NCI-H2171 treated with DMSO at 0.1 percent for 48 hours (cell line): ENCODE measurements around the gene PLB1.
"Not testable (repeated sequence)": the region's sequence is repeated elsewhere in the genome, so short reads cannot be mapped to it uniquely, and the experiment has no call there.

ENCODE experiments used
- DNase-seq: peaks from one replicate; lab custom pipeline; 2025; lab: John Stamatoyannopoulos, UW

Gene PLB1

DNA sequence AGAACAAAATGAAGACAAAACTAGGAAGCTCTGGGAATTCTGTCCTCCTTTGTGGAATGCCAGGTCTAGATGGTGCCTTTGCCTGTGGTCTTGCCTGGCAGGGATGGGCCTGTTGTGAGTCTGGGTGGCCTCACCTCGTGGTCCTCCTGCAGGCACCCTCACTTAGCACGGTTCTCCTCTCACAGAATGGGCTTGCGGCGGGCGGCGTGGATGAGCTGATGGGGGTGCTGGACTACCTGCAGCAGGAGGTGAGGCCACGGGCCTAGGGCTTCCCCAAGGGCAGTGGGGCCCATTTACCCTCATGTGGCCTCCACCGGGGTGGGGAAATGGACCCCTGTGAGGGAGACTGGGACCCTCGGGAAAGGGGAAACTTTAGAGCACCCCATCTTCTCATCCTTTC is 42.3 kb downstream of the PLB1 start:
- DNase-seq, result no peak

DNA sequence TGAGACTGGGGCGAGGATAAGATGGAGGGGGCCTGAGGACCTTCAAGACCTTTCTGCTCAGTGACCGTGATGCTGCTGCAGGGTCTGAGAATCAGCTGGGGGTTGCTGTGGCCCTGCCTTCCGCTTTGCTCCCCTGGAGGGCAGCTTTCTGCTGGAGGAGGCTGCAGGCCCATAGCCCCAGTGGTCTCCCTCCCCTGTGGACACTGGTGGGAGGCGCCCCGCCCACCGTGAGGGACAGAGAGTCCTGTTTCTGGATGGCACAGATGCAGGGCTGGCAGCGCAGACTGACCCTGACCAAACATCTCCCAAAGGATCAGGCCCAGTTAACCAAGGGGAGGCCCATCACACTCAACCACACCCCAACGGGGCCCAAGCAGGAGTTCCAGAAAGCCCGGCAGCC is 42.8 kb downstream of the PLB1 start:
- no peak for DNase-seq

DNA sequence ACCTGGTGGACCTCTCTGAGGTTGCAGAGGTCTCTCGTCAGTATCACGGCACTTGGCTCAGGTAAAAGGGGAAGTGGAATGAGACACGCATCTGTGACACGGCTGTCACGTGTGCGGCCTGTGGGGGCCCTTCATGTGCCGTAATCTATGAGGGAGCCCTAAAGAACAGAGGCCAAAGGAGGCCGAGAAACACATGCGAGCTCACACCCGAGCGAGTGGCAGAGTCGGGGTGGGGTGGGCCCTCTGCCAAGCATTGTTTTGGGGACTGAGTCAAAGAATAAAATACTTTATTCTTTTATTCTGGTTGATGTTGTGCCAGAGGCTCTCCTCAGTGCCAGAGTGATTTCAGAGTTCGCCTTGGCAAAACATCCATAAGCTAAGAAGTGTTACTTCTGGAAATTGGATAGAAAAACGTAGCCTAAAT is 43.3 kb downstream of the PLB1 start:
- DNase-seq, result no peak

- peak; percentile 15 for DNase-seq
Measured at GRCh38 chr2:28543316-28544035, 47.6 kb downstream of the PLB1 start.

DNA sequence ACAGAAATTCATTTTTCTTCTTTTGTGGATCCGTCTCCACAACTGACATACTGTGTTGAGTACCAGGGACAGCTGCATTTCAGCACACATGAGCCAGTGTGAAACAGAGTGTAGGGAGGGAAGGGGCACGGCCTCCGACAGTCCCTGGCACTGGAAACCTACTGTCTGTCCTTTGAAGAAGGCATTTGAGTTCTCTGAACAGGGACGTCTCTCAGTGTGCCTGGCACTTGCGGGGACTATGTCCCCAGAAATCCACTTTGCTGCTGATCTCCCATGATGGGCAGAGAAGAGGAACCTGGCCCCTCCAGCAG is 48.1 kb downstream of the PLB1 start:
- DNase-seq, result no peak

- DNase-seq, result no peak
Measured at GRCh38 chr2:28544405-28544921, 48.6 kb downstream of the PLB1 start.

DNA sequence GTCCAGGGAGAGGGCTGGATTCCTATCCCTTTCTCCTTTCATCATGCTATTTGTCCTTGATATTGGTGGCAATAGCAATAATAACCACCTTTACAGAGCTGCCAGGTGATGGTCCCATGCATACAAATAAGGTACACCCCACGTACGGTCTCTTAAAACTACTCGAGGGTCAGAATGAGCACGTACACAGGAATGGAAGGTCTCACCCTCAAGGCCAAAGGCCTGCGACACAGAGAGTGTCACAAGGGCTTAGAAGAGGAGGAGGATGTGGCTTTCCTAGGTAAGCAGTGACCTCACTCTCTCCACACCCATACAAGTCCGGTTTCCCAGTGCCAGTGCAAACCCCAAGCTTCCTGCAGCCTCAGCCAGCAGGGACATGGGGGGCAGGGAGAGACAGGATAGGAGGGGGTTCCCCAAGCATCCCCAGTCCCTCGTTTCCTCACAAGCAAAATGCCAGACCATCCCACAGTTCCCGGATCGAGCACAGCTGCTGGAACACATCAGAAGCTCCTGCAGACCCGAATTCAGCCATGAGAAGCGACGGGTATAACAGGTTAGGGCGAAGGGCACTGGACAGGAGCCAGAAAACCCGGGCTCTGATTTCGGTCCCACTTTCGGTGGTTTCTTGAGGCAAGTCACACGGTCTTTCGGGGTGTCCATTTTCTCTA is 49.2 kb downstream of the PLB1 start:
- no peak for DNase-seq

DNA sequence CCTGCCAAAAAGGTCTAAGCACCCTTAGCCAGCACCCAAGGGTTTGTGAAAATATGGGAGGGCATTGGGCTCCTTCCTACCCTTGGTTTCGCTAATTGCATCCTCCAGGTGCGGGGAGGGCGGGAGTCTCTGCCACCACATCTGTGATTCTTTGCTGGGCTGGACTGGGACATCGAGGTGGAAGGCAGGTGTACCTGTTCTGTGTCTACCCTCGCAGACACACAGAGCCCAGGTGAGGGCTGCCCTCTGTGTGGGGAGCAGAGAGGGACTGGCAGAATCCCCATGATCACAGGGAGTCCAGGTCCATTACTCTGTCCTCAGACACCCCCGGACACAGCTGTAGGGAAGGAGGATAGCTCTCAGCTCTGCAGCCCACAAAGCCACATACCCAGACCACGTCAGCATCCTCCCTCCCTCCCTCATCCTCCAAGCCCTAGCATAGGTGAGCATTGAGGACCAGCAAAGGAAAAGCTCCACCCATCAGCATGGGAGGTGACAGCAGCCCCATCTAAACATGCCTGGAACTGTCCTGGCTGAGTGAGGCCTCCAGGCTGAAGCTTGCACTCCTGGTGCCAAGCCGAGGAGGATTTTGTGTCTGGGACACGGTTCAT is 49.8 kb downstream of the PLB1 start:
- no peak for DNase-seq

DNA sequence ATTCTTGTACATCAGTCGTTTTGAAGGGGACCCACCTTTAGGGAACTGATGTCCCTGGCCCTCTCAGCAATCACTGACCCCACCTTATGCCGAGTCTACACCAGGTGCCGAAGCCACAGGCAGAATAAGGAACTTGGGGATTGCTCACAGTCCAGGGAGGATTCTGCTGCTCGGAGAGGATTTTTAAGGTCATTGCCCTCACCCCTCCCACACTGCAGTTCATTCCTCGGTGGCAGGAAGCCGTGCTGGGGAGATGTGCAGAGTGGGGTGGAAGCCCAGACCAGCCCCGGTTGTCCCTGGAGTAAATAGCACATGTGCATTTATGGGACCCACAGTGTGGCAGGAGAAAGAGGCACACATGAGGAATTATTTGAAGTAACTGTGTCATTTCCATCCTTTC is 50.4 kb downstream of the PLB1 start:
- DNase-seq, result no peak

DNA sequence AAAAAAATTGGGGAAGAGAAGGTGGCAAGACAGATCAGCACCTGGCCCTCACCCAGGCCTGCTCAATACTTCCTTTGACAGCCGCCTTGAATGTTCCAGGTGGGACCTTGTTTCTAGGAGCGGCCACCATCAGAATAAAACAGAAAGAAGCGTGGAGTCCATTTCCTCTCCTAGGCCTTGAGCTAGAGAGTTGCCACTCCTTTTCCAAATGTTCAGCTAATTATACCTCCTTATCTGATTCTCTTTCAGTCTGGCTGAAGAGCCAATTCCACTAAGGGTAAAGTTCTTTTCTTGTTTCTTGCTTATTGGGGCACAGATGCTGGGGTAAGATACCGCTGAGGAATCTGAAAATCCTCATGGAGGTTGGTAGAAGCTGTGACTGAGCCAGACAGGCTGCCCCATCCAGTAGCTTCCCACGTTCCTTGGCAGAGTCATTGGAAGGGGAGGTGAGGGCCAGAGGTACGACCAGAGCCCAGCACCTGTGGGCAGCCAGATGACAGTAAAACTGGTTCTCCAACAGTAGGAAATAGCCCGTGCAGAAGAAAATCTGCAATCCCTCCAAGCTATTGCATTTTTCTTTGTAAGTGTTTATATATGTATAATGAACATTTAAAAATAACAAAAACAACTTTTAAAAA is 51.5 kb downstream of the PLB1 start:
- no peak for DNase-seq

GRCh38 chr2:28547906-28548600 is 52.2 kb downstream of the PLB1 start:
- DNase-seq, result no peak

GRCh38 chr2:28550345-28550744 is 54.5 kb downstream of the PLB1 start:
- DNase-seq, result not testable (repeated sequence)

DNA sequence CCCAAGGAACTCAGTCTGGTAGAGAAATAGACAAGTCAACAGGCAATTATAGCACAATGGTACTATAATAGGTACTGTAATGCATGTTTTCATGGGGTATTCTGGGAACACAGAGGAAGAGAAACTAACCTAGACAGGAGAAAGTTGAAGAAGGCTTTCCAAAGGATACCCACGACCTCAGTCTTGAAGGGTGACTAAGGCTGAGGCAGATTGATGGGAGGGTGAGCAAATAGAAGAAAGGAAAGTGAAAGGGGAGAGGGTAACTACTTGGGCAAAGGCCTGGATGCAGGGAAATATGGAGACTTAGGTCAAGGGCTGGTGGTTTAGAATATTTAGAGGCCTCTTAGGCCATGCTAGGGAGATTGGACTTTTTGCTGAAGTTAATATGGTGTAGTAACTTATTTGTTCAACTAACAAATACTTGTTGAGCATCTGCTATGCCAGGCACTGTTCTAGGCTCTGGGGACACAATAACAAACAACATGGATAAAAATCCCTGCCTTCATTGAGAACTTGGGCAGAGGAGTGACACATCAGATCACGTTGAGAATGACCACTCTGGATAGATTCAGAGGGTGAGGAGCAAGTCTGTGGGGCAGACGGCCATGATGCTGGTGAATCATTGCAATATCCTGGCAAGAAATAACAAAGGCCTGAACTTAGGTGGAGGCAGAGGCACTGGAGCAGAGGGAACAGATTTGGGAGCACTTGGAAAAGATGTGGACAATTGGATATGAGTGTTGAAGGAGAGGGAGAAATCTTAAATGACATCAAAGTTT is 56.4 kb downstream of the PLB1 start:
- no peak for DNase-seq

GRCh38 chr2:28556303-28556702 is 60.4 kb downstream of the PLB1 start:
- no peak for DNase-seq

- no peak for DNase-seq
Measured at GRCh38 chr2:28557389-28558131, 61.7 kb downstream of the PLB1 start.

DNA sequence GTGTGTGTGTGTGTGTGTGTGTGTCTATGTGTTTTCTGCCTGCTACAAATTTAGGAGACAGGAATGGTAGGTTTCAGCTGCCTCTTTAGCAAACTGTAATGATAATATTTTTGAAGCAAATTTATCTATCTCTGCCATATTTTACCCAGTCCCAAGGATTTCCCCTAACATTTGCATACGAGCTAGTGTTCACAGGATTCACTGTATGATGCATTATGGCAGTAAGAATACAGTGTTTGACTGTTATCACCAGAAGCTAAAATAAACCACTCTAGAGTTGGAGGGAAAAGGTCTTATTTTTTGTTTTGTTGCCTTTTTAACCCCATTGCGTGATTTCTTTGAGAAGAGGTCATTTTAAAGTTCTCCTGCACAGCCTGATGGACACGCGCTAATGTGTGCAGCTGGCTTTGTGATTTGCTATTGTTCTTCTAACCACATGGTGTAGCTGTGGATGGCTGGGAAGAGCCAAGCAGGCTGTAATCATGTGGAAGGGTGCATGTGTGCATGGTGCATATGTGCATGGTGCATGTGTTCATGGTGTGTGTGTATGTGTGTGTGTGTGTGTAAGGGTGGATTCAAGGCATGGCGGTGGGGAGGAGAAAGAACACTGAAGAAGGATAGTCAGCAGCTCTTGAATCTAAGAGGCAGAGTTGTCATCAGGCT is 62.4 kb downstream of the PLB1 start:
- DNase-seq, result no peak

GRCh38 chr2:28558918-28559317 is 63.1 kb downstream of the PLB1 start:
- DNase-seq, result no peak

- no peak for DNase-seq
Measured at GRCh38 chr2:28563869-28564268, 68.0 kb downstream of the PLB1 start.

DNA sequence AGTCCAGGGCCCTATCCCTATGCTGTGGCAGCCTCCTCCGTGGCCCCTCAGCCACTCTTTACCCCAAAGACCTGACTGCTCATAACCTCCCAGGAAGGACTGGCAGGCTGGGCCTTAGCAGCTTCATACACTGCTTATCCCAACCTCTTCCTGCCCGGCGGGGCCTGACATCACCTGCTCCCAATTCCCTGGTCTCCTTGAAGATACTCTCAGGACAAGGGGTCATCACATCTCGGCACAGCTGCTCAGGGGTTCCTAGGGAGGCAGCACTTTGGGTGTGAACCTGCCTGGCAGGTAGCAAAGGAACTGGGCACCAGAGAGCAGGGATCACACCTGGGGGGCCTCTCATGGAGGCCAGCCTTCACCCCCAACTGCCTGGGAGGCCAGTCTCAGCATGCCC is 68.5 kb downstream of the PLB1 start:
- DNase-seq, result no peak

- DNase-seq, result no peak
Measured at GRCh38 chr2:28565033-28565432, 69.2 kb downstream of the PLB1 start.
